ENCODE results near the gene ITPA. TPM values are rescaled to one million over a fixed set of nuclear protein-coding genes. Genes with fewer than 3 reads are reported as not detected.

The ITPA gene
- total and polyA plus RNA-seq, 10 of the 15 experiments (the other 5 are each of a cell fraction or from before 2014, with no cell fraction given) = 5.5 to 124 (median 66.3) TPM

DNA sequence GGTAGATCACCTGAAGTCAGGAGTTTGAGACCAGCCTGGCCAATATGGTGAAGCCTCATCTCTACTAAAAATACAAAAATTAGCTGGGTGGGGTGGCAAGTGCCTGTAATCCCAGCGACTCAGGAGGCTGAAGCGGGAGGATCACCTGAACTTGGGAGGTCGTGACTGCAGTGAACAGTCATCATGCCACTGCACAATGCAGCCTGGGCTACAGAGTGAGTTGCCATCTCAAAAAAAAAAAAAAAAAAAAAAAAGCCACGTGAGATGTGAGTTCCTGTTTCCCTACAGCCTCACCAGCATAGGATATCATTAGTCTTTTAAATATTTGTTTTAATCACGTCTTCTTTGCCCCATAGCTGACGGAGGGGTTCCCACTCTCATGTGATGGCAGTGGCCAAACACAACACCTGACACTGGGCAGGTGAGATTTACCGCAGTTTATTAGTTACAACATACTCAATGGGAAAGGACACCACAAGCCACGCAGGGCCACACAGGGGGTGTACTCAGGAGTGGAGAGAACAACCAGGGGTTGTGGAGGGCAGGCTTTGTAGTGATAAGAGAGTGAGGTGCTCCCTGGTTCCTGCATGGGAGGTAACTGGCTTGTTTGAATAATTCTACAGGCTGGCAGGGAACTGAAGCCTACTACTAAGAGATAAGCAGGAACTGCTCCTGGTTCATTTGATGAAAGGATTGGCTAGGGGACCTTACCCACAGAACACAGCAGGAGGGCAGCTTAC is 31.4 kb upstream of the ITPA start (continued):
- TF ChIP-seq, protein P1, sequence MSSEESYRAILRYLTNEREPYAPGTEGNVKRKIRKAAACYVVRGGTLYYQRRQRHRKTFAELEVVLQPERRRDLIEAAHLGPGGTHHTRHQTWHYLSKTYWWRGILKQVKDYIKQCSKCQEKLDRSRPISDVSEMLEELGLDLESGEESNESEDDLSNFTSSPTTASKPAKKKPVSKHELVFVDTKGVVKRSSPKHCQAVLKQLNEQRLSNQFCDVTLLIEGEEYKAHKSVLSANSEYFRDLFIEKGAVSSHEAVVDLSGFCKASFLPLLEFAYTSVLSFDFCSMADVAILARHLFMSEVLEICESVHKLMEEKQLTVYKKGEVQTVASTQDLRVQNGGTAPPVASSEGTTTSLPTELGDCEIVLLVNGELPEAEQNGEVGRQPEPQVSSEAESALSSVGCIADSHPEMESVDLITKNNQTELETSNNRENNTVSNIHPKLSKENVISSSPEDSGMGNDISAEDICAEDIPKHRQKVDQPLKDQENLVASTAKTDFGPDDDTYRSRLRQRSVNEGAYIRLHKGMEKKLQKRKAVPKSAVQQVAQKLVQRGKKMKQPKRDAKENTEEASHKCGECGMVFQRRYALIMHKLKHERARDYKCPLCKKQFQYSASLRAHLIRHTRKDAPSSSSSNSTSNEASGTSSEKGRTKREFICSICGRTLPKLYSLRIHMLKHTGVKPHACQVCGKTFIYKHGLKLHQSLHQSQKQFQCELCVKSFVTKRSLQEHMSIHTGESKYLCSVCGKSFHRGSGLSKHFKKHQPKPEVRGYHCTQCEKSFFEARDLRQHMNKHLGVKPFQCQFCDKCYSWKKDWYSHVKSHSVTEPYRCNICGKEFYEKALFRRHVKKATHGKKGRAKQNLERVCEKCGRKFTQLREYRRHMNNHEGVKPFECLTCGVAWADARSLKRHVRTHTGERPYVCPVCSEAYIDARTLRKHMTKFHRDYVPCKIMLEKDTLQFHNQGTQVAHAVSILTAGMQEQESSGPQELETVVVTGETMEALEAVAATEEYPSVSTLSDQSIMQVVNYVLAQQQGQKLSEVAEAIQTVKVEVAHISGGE (CRISPR knock-in tag; IDR thresholded peaks at IDR 0.05) = no peak
- no peak for TF ChIP-seq CBX3 (IDR thresholded peaks at IDR 0.05; ENCODE audit: borderline replicate concordance, low read depth)
- TF ChIP-seq, protein P2, sequence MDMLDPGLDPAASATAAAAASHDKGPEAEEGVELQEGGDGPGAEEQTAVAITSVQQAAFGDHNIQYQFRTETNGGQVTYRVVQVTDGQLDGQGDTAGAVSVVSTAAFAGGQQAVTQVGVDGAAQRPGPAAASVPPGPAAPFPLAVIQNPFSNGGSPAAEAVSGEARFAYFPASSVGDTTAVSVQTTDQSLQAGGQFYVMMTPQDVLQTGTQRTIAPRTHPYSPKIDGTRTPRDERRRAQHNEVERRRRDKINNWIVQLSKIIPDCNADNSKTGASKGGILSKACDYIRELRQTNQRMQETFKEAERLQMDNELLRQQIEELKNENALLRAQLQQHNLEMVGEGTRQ (IDR thresholded peaks at IDR 0.05; ENCODE audit: borderline replicate concordance, low read depth, low read length) = no peak
- TF ChIP-seq ATF3 (IDR thresholded peaks at IDR 0.05; ENCODE audit: borderline replicate concordance, extremely low read depth, low read depth, low read length) = no peak
- TF ChIP-seq HSF1 (IDR thresholded peaks at IDR 0.05; ENCODE audit: low read depth, low read length) = no peak
- no peak for TF ChIP-seq POLR2AphosphoS5 (IDR thresholded peaks at IDR 0.05; ENCODE audit: low read length)
